HepG2 (cell line): ENCODE data around the gene TMEM59. TPM values are rescaled to one million over a fixed set of nuclear protein-coding genes. Genes with fewer than 3 reads are reported as not detected.
A peak's percentile ranks its signal among the peaks of the same experiment; 100 is the strongest.

Experiments
- BORCS8-MEF2B ChIP-seq: sonication (generic); formaldehyde crosslinking; IDR thresholded peaks from 2 replicates; pipeline ENCODE4 v1.8.0; 2022; ENCODE audit warnings: mild to moderate bottlenecking, missing genetic modification reagents
- GATAD2A ChIP-seq: IDR thresholded peaks from 2 replicates; pipeline ENCODE4 v1.6.1; 2016
- KAT8 ChIP-seq: IDR thresholded peaks from 2 replicates; pipeline ENCODE4 v1.6.1; 2016; ENCODE audit warnings: missing genetic modification reagents, missing compliant biosample characterization
- POLR2AphosphoS5 ChIP-seq: IDR thresholded peaks from 2 replicates; pipeline ENCODE4 v1.6.1; 2012; ENCODE audit warnings: low read depth, low read length
- SIN3A ChIP-seq: IDR thresholded peaks from 2 replicates; pipeline ENCODE4 v1.6.1; 2011; ENCODE audit warnings: low read depth, mild to moderate bottlenecking, control low read depth, low read length, borderline replicate concordance
- TCF7L2 ChIP-seq: IDR thresholded peaks from 2 replicates; pipeline ENCODE4 v1.6.1; 2011; ENCODE audit warnings: mild to moderate bottlenecking, low read depth, low read length, moderate library complexity
- ZHX1 ChIP-seq: sonication (generic); formaldehyde crosslinking; IDR thresholded peaks from 2 replicates; pipeline ENCODE4 v1.8.1; 2022; ENCODE audit warnings: low read depth, mild to moderate bottlenecking, missing genetic modification reagents
- ZNF18 ChIP-seq: sonication (generic); formaldehyde crosslinking; IDR thresholded peaks from 2 replicates; pipeline ENCODE4 v1.8.0; 2022; ENCODE audit warnings: mild to moderate bottlenecking, missing genetic modification reagents; ENCODE audit not compliant: insufficient replicate concordance
- ZNF274 ChIP-seq: sonication (generic); formaldehyde crosslinking; IDR thresholded peaks from 2 replicates; pipeline ENCODE4 v1.5.1; 2020; ENCODE audit warnings: mild to moderate bottlenecking, missing genetic modification reagents
- ZNF687 ChIP-seq: sonication (generic); formaldehyde crosslinking; IDR thresholded peaks from 2 replicates; pipeline ENCODE4 v1.5.1; 2020; ENCODE audit warnings: mild to moderate bottlenecking, missing genetic modification reagents, moderate library complexity
- ZSCAN29 ChIP-seq: sonication (generic); formaldehyde crosslinking; conservative IDR thresholded peaks from 2 replicates; pipeline ENCODE4 v1.4.0; 2020; ENCODE audit warnings: mild to moderate bottlenecking, missing genetic modification reagents
- polyA plus RNA-seq, 8 experiments: library from polyadenylated mRNA; depleted of rRNA in 3 of 8; stranded (reverse) in 7 of 8; unstranded in 1 of 8; fragments of >200 nt; fragmentation: Illumina TruSeq in 4 of 8; extraction: Trizol in 4 of 8; gene quantifications; 2 replicates each; pipeline versions ENCODE4 v1.2.1 to v1.2.3, GENCODE V29; 2011 to 2016; ENCODE audit warnings: low read depth in 4 of 8, missing spikeins in 1 of 8, mixed read lengths in 1 of 8; ENCODE audit not compliant: insufficient read depth in 1 of 8
- total RNA-seq, 5 experiments: library from RNA; depleted of rRNA; stranded (reverse); fragments of >200 nt; fragmentation: Illumina TruSeq; extraction: Trizol; gene quantifications; 2 replicates each; pipeline ENCODE4 v1.2.3, GENCODE V29; 2016; ENCODE audit warnings: low read depth in 1 of 5

Gene TMEM59
- total and polyA plus RNA-seq, 2 of the 13 experiments (the other 11 are each of a cell fraction or from before 2014, with no cell fraction given): 147 to 363 TPM

GRCh38 chr1:54052431-54052933 lies 522 bp downstream of the TMEM59 start (continued):
- TF ChIP-seq ZNF687 (CRISPR knock-in tag) (no peak), ZNF274 (CRISPR knock-in tag) (no peak), BORCS8-MEF2B (CRISPR knock-in tag) (0 out of 2 replicates have a peak, but pooled peaks have one; percentile 15), TCF7L2 (no peak), ZHX1 (CRISPR knock-in tag) (0 out of 2 replicates have a peak, but pooled peaks have one; percentile 18), ZNF18 (no peak), KAT8 (no peak), SIN3A (0 out of 2 replicates have a peak, but pooled peaks have one; percentile 4), ZSCAN29 (no peak), GATAD2A (CRISPR knock-in tag) (no peak), POLR2AphosphoS5 (no peak)
- TF ChIP-seq, all 625 proteins: peak for 34
